ENCODE results near the gene SPRY1.

Gene SPRY1

GRCh38 chr4:123352966-123353365 is 43.6 kb upstream of the SPRY1 start:
- TF ChIP-seq REST (IDR thresholded peaks at IDR 0.05; ENCODE audit: low read depth) (no peak), USF1 (IDR thresholded peaks at IDR 0.05) (no peak), CREB1 (IDR thresholded peaks at IDR 0.05; ENCODE audit: low read depth) (no peak), EP300 (IDR thresholded peaks at IDR 0.05; ENCODE audit: borderline replicate concordance) (no peak), TAF1 (IDR thresholded peaks at IDR 0.05; ENCODE audit: low read depth) (no peak), CEBPB (IDR thresholded peaks at IDR 0.05) (no peak), ZBTB7A (IDR thresholded peaks at IDR 0.05; ENCODE audit: low read depth) (no peak), NFIC (IDR thresholded peaks at IDR 0.05) (no peak), MAX (IDR thresholded peaks at IDR 0.05) (no peak), YY1 (IDR thresholded peaks at IDR 0.05; ENCODE audit: low read depth) (no peak), TCF12 (IDR thresholded peaks at IDR 0.05; ENCODE audit: low read depth) (no peak), RAD21 (IDR thresholded peaks at IDR 0.05; ENCODE audit: low read depth) (no peak), EGR1 (IDR thresholded peaks at IDR 0.05) (no peak)

- TF ChIP-seq TEAD4 (IDR thresholded peaks at IDR 0.05) (no peak), ZBTB7A (IDR thresholded peaks at IDR 0.05; ENCODE audit: low read depth) (no peak), CEBPB (IDR thresholded peaks at IDR 0.05) (no peak), CREB1 (IDR thresholded peaks at IDR 0.05; ENCODE audit: low read depth) (no peak), REST (IDR thresholded peaks at IDR 0.05; ENCODE audit: low read depth) (no peak), RAD21 (IDR thresholded peaks at IDR 0.05; ENCODE audit: low read depth) (no peak), YY1 (IDR thresholded peaks at IDR 0.05; ENCODE audit: low read depth) (no peak), MAX (IDR thresholded peaks at IDR 0.05) (no peak), FOXM1 (IDR thresholded peaks at IDR 0.05; ENCODE audit: borderline replicate concordance, low read depth) (no peak), TAF1 (IDR thresholded peaks at IDR 0.05; ENCODE audit: low read depth) (no peak), NFIC (IDR thresholded peaks at IDR 0.05) (no peak), EP300 (IDR thresholded peaks at IDR 0.05; ENCODE audit: borderline replicate concordance) (no peak), EGR1 (IDR thresholded peaks at IDR 0.05) (no peak), TCF12 (IDR thresholded peaks at IDR 0.05; ENCODE audit: low read depth) (no peak), USF1 (IDR thresholded peaks at IDR 0.05) (no peak)
These were observed 42.9 kb upstream of the SPRY1 start for GRCh38 chr4:123353656-123354055.

- no peak for TF ChIP-seq NFIC (IDR thresholded peaks at IDR 0.05)
- no peak for TF ChIP-seq TAF1 (IDR thresholded peaks at IDR 0.05; ENCODE audit: low read depth)
- TF ChIP-seq CREB1 (IDR thresholded peaks at IDR 0.05; ENCODE audit: low read depth), result no peak
These were observed 41.9 kb upstream of the SPRY1 start for GRCh38 chr4:123354701-123355100.

- no peak for TF ChIP-seq CEBPB (IDR thresholded peaks at IDR 0.05)
- TF ChIP-seq TCF12 (IDR thresholded peaks at IDR 0.05; ENCODE audit: low read depth), result no peak
- no peak for TF ChIP-seq USF1 (IDR thresholded peaks at IDR 0.05)
- TF ChIP-seq ZBTB7A (IDR thresholded peaks at IDR 0.05; ENCODE audit: low read depth), result no peak
These were observed 39.7 kb upstream of the SPRY1 start for GRCh38 chr4:123356921-123357320.

- TF ChIP-seq TAF1 (IDR thresholded peaks at IDR 0.05; ENCODE audit: low read depth) (no peak), EGR1 (IDR thresholded peaks at IDR 0.05) (no peak), RAD21 (IDR thresholded peaks at IDR 0.05; ENCODE audit: low read depth) (no peak), CEBPB (IDR thresholded peaks at IDR 0.05) (no peak), REST (IDR thresholded peaks at IDR 0.05; ENCODE audit: low read depth) (no peak), YY1 (IDR thresholded peaks at IDR 0.05; ENCODE audit: low read depth) (no peak), USF1 (IDR thresholded peaks at IDR 0.05) (no peak), MAX (IDR thresholded peaks at IDR 0.05) (no peak), EP300 (IDR thresholded peaks at IDR 0.05; ENCODE audit: borderline replicate concordance) (no peak), NFIC (IDR thresholded peaks at IDR 0.05) (no peak), ZBTB7A (IDR thresholded peaks at IDR 0.05; ENCODE audit: low read depth) (no peak), FOXM1 (IDR thresholded peaks at IDR 0.05; ENCODE audit: borderline replicate concordance, low read depth) (no peak)
These were observed 36.9 kb upstream of the SPRY1 start for GRCh38 chr4:123359449-123360315.

Data from Ishikawa (cell line).